NCI-H146 treated with DMSO at 0.1 percent for 48 hours (cell line): ENCODE data around the gene MAP3K14.

Experiments used
- DNase-seq: peaks from one replicate; lab custom pipeline; 2025; ENCODE audit not compliant: unreplicated experiment; lab: John Stamatoyannopoulos, UW

MAP3K14 gene

DNA sequence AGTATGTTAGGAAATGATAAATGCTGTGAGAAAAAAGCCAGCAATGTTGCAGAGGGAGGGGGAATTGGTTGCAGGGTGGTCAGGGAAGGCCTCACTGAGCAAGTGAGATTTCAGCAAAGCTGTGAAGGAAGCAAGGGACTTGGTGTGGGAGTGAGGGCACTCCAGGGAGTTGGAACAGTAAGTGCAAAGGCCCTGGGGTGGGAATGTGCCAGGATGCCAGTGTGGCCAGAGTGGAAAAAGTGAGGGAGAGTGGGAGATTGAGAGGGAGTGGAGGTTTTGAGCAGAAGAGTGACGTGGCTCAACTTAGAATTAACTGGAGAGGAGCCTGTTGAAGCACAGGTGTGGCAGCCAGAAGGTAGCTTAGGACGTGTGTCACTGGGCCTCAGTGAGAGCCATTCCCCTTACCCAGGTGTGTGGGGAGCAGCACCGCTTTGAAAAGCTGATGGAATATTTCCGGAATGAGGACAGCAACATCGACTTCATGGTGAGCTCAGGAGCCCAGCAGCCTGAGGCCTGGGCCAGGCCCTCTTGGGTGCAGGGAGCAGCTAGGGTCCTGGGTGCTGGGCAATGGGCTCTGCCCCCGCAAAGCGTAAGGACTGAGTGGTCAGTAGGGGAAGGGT lies 78.6 kb downstream of the MAP3K14 start:
- no peak for DNase-seq

- no peak for DNase-seq
Observed at GRCh38 chr17:45237686-45238085, 79.1 kb downstream of the MAP3K14 start.

GRCh38 chr17:45236282-45236606 lies 80.6 kb downstream of the MAP3K14 start:
- no peak for DNase-seq

DNA sequence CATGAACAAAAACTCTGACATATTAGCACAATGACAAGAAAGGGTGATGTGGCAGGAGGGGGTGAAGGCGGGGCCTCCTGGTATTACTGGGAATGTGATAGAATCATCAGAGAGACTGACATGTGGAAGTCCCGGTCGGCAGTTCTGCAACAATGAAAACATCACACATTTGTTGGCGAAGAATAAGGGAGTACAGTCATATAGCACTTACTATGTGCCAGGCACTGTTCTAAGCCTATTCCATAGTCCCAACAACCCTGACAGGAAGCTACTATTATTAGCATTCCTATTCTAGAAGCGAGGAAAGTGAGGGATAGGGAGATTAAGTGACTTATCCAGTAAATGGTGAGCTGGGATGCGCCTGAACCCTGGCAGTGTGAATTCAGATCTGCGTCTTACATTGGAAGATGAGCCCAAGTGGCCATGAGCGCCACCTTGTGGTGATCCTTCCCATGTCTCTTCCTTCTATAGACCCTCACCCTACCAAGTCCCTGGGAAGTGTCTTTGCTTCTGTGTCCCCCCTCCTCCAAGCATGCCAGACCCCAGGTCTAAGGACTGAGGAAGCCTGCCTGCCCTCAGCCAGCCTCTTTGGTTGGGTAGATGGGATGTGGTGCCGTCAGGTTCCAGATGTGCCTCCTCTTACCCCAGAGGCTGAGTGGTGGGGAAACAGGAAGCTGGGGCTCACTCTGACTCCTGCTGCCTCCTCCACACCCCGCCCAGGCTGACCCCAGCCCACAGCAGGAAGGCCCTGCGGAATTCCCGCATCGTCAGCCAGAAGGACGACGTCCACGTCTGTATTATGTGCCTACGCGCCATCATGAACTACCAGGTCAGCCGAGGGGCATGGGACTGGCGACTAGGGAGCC lies 81.2 kb downstream of the MAP3K14 start:
- DNase-seq: peak; percentile 48

DNA sequence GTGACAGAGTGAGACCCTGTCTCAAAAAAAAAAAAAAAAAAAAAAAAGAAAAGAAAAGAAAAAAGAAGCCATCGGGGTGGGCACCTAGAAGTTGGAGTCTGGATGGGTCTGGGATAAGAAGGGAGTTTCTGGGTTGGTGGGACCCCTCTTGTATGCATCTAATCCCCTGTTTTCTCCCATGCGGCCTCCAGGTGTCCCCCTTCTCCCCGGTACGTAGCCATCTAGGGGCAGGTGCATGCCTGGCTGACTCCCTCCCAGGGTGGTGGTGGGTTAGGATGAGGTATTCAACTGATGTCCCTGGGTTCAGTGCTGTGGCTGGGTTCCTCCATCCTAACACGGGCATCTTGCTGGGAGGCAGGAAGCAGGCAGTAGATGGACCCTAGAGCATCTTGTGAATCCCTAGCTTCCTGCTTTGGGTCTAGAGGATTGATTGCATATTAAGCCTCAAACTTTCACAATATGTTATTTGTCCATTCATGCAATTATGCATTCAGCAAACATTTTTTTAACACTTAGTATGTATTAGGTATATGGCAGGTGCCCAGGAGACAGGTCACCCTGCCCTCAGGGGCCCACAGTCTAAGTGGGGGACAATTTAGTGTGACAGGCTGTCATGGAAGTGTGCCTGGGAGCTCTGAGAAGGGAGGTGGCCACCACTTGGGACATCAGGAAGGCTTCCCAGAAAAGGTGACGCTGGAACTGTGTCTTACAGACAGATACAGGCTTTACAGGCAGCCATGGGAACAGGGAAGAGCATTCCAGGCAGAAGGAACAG lies 82.0 kb downstream of the MAP3K14 start:
- peak; percentile 70 for DNase-seq

DNA sequence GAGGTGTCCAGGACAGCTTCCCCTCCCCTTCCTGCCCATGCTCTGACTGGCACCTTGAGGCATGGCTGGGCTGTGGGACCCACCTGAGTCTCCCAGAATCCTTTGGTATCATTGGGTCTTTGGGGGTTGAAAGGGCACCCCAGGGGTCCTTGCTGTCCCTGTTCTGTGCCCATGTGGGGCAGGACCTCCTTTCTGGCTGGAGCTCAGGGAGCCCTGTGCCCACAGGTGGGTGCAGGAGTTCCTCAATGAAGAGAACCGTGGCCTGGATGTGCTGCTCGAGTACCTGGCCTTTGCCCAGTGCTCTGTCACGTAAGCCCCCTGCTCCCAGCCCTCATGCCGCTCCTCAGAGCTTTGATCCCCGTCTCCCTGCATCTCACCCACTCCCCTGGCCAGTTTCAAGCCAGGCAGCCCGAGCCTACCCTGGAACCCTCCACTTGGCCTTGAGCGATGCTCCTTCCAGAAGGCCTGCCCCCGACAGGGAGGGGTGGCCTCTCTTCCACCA lies 83.3 kb downstream of the MAP3K14 start:
- no peak for DNase-seq

DNA sequence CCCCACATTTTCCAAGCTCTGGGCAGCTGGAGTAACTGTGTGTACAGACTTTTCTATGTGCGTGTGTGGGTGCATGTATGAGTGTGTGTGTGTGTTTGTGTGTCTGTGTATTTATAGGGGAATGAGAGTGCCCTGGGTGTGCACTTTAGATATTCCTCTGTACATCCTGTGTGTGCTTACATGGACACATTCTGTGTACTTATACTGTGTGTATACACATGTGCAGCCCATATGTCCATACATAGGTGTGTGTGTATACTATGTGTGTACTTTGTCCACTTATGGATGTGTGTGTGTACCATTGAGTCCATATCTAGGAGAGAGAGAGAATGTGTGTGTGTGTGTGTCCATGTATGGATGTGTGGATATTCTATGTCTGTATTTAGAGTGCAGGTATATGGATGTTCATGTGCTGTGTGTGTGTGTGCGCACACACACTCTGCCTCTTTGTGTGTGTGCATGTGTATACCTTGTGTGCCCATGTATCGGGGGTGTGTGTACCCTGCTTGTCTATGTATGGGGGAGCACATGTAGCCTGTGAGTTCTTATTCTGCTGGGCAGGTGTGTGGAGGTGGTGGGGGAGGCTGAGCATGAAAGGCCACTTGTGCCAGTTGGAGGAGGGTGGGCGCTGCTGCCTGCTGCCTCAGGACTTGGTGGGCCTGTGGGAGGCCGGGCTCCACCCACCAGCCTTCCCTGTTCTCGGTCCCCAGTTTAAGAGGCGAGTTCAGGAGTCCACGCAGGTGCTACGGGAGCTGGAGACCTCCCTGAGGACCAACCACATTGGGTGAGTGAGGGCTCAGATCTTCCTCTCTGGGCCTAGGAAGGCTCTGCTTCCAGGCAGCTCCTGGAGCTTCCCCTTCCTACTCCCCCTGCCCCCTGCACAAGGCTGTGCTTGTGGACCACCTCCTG lies 84.1 kb downstream of the MAP3K14 start:
- no peak for DNase-seq

DNA sequence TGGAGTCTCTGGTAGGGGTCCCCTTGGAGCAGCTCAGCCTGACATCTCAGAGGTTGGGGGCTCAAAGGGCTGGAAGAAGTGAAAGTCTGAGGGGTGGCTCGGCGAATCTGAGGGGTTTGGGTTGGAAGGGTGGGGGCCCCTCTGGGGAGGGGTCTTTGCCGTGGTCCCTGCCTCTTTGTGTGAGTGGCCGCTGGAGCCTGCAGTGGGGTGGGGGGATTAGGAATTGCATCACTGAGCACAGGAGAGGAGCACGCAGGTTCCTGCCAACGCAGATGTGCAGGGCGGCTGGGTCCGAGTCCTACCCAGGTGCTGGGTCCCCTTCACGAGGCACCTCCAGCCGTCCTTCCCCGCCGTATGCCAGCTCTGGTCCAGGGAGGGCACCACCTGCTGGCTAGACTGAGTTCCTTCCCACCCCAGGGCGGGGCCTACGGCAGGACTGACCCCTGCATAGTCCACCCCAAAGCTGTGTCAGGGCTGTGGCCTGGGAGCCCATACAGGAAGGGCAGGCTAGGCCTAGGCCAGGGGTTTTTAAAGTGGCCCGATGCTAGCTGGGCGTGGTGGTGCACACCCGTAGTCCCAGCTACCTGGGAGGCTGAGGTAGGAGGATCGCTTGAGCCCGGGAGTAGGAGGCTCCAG lies 85.2 kb downstream of the MAP3K14 start:
- no peak for DNase-seq

GRCh38 chr17:45230787-45231480 lies 85.9 kb downstream of the MAP3K14 start:
- no peak for DNase-seq

DNA sequence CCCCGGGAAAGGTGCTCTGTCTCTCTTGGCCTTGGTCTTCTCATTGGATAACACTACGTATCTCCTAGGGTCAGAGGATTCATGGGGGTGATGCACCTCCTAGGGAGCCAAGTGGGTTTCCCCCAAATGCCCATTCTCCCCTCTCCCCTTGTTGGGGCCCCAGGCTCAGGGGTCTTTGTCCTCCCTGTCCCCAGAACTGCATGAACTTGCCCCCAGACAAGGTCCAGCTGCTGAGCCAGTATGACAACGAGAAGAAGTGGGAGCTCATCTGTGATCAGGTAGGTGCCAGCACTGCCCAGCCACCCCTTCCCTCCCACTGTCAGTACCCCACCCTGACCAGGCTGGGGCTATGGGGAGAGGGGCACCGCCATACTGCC lies 86.4 kb downstream of the MAP3K14 start:
- DNase-seq: no peak

GRCh38 chr17:45229681-45230409 lies 87.0 kb downstream of the MAP3K14 start:
- no peak for DNase-seq

DNA sequence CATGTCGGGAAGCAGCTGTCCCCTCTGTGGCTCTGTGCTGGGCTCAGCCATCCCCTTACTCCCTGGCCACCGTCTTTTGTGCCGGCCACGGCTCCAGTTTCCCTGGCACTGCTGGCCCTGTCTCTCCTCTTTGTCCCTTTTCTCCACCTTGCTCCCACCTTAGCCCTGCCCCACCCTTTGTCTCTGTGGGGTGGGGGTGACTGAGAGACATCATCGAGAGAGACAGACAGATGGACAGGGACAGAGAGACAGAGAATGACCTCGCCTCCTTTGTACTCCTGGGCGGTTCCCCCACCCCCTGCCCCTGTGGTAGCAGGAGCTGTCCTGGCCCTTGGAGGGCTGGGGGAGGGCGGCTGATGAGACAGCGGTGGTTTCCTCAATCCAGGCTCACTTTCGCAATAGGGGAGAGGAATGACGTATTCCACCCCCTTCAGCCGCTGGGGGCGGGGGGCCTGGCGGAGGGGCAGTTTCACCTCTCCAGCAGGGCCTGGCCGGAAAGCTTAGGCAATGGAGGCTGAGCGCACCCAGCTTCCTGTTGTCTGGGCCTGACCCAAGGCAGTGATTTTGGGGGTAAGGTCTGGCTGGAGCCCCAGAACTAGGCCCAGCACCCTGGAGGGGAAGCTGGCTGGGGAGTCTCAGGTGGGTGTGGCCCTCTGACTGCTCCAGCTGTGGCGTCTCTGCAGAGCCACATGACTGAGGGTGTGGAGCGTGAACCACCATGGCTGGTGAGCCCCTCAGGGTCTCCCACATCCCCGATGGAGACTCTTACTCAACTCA lies 87.9 kb downstream of the MAP3K14 start:
- DNase-seq: no peak

- no peak for DNase-seq
Observed at GRCh38 chr17:45227926-45228762, 88.7 kb downstream of the MAP3K14 start.

GRCh38 chr17:45227101-45227925 lies 89.5 kb downstream of the MAP3K14 start:
- no peak for DNase-seq

- DNase-seq: no peak
Observed at GRCh38 chr17:45226576-45226975, 90.2 kb downstream of the MAP3K14 start.

- no peak for DNase-seq
Observed at GRCh38 chr17:45225964-45226530, 90.8 kb downstream of the MAP3K14 start.
